CD8-positive, alpha-beta memory T cell (primary cell): ENCODE results near the gene KMT2D. TPM values are rescaled to one million over a fixed set of nuclear protein-coding genes. Genes with fewer than 3 reads are reported as not detected.

Experiments used
- CTCF ChIA-PET: fragments of 350-600 bp; sonication (Branson Sonifier 250); formaldehyde crosslinking; loops from one replicate; lab custom pipeline; 2021; ENCODE audit warnings: antibody characterized with exemption; lab: Charles Lee
- POLR2A ChIA-PET: fragments of 350-600 bp; sonication (Branson Sonifier 250); formaldehyde crosslinking; loops from one replicate; lab custom pipeline; 2021; ENCODE audit warnings: antibody characterized with exemption; lab: Charles Lee
- DNase-seq, 5 donors: peaks; one replicate each; pipeline versions ENCODE4 v3.0.0 to v3.0.0-alpha.2; 2020 to 2022; ENCODE audit warnings: mixed read lengths in 1 of 5
- H3K27ac ChIP-seq: one replicate; pipeline ENCODE4 v1.7.0; 2013; ENCODE audit warnings: low read depth, mild to moderate bottlenecking, low read length, moderate library complexity
- H3K27me3 ChIP-seq: 2 replicates; pipeline ENCODE4 v1.7.0; 2013; ENCODE audit warnings: low read length, mild to moderate bottlenecking; ENCODE audit not compliant: insufficient read depth, poor library complexity, severe bottlenecking
- H3K36me3 ChIP-seq: 2 replicates; pipeline ENCODE4 v1.7.0; 2013; ENCODE audit warnings: mild to moderate bottlenecking, low read length, moderate library complexity; ENCODE audit not compliant: insufficient read depth
- H3K4me1 ChIP-seq: 2 replicates; pipeline ENCODE4 v1.7.0; 2013; ENCODE audit warnings: mild to moderate bottlenecking, low read length, moderate library complexity; ENCODE audit not compliant: insufficient read depth
- H3K4me3 ChIP-seq: 2 replicates; pipeline ENCODE4 v1.7.0; 2013; ENCODE audit warnings: mild to moderate bottlenecking, low read length
- H3K9me3 ChIP-seq: 2 replicates; pipeline ENCODE4 v1.7.0; 2013; ENCODE audit warnings: mild to moderate bottlenecking, low read length
- H3K27ac Mint-ChIP-seq, 8 donors: one replicate each; pipeline ENCODE4 v1.8.0; 2020 to 2021; ENCODE audit warnings: mixed read lengths in 8 of 8, mild to moderate bottlenecking in 6 of 8, inconsistent platforms in 3 of 8, moderate library complexity in 3 of 8
- H3K27me3 Mint-ChIP-seq, 2 donors: one replicate each; pipeline ENCODE4 v1.8.0; 2020 to 2021; ENCODE audit warnings: mixed read lengths in 2 of 2, mild to moderate bottlenecking in 1 of 2, moderate library complexity in 1 of 2
- H3K36me3 Mint-ChIP-seq, 3 donors: one replicate each; pipeline ENCODE4 v1.8.0; 2020 to 2021; ENCODE audit warnings: mixed read lengths in 3 of 3, inconsistent platforms in 1 of 3, mild to moderate bottlenecking in 1 of 3
- H3K4me1 Mint-ChIP-seq, 3 donors: one replicate each; pipeline ENCODE4 v1.8.0; 2020 to 2021; ENCODE audit warnings: mixed read lengths in 3 of 3, inconsistent platforms in 1 of 3, mild to moderate bottlenecking in 1 of 3
- H3K4me3 Mint-ChIP-seq, 7 donors: one replicate each; pipeline ENCODE4 v1.8.0; 2020 to 2021; ENCODE audit warnings: mixed read lengths in 7 of 7, mild to moderate bottlenecking in 6 of 7, moderate library complexity in 4 of 7, inconsistent platforms in 2 of 7
- H3K9me3 Mint-ChIP-seq, 5 donors: one replicate each; pipeline ENCODE4 v1.8.0; 2020 to 2022; ENCODE audit warnings: mixed read lengths in 5 of 5, mild to moderate bottlenecking in 3 of 5, moderate library complexity in 2 of 5, inconsistent platforms in 1 of 5
- polyA plus RNA-seq: library from polyadenylated mRNA; unstranded; fragments of 300-500 nt; fragmentation: Illumina TruSeq; gene quantifications from one replicate; pipeline ENCODE4 v1.2.3, GENCODE V29; 2021
- total RNA-seq, 2 experiments: library from RNA; stranded (reverse); gene quantifications; one replicate each; pipeline ENCODE4 v1.2.3, GENCODE V29; 2021

Gene KMT2D
- total and polyA plus RNA-seq, 3 experiments from 2014 or later: 22.8 to 79.7 (median 79.4) TPM

DNA sequence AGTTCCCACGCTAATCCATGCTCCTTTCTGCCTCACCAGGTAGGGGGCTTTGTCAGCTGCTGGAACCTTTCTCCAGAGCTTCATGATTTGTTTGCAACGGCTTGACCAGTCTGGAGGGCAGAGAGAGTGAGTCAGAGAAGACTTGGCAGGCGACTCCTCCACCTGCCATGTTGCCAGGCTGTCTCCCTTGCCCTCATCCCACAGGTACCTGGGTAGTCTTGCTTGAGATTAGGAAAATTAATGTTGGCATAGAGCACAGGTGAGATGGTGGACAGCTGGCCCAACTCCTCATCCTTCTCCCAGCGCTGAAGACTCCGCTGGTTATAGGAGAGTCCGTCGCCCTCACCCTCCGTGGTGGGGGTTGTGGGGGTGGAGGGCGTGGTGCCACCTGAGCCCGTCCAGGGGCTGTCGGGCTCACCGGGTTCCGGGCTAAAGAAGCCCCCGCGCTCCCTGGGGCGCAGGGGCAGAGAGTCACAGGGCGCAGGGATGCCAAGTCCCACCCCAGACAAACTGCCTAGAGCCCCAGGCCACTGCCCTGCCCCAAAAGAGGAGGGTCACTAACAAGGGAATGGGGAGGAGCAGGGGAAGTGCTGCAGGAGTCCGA is 18.6 kb downstream of the KMT2D start:
- CTCF ChIA-PET: interaction anchor here (0.8 to 2.4 kb wide), 2 partner anchors 27 to 46 kb away, joined by 3 to 13 read pairs; partner anchors contain the start of gene RHEBL1
- Histone ChIP-seq H3K27ac (no peak overlapping the region), H3K4me3 (no peak overlapping the region), H3K27me3 (no peaks in the 10 kb centered on the region), H3K36me3 (peaks cover 72% of the 10 kb centered on the region), H3K9me3 (no peaks in the 10 kb centered on the region), H3K4me1 (no peaks in the 10 kb centered on the region)
- peaks cover 10 to 98% (median 14%) of the 10 kb centered on the region in 3 donors for H3K36me3 Mint-ChIP-seq
- DNase-seq: no peak
- peak overlapping the region in 7 of 8 donors; percentile 3 to 79 (median 54) for H3K27ac Mint-ChIP-seq
- peaks cover 8 to 16% (median 12%) of the 10 kb centered on the region in 3 donors for H3K4me1 Mint-ChIP-seq
- POLR2A ChIA-PET: no interaction called here
- no peak overlapping the region for H3K4me3 Mint-ChIP-seq
- no peaks in the 10 kb centered on the region for H3K9me3 Mint-ChIP-seq
- H3K27me3 Mint-ChIP-seq: no peaks in the 10 kb centered on the region

DNA sequence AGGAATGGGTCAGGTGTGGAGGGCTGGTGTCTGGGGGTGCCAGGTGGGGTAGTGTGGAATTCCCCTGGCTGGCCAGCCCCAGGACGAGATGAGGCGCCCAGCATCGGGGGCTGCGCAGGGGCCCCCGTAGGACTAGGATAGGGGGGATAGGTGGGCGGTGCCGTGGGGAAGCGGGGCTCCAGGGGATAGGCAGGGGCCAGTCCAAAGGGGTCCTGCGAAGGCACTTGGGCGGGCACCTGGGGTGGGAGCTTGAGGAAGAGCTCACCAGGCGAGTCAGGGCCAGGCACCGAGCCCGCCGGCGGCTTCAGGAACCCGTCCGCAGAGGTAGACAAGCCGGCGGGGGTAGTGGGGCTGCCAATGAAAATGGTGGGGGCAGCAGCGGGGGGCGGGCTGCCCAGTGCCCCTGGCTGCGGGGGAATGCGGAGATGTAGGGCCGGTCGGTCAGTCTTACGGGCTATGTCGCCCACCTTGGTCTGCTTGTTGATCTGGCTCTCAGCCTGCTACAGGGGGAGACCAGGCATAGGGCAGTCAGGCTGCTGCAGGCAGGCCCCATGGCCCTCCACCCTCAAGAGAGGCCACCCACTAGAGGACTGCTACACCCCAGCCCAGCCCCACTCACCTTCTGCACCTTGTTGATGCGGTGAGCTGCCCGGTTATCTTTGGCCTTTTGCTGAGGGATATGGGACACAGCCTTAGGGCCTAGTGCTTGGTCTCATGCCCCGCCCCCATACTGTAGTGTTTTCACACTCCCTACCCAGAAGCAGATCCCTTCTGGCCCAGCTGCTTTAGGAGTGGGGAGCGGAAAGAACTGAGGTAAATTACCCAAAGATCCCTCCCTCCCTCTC is 19.3 kb downstream of the KMT2D start:
- Mint-ChIP-seq H3K4me1 (peaks cover 10 to 16% (median 12%) of the 10 kb centered on the region in 3 donors), H3K36me3 (peaks cover 10 to 95% (median 17%) of the 10 kb centered on the region in 3 donors), H3K9me3 (no peaks in the 10 kb centered on the region), H3K27ac (peak overlapping the region in 3 of 8 donors; percentile 9 to 74 (median 17)), H3K27me3 (no peaks in the 10 kb centered on the region), H3K4me3 (no peak overlapping the region)
- ChIA-PET CTCF (interaction anchor here (0.8 to 2.6 kb wide), 2 partner anchors 28 to 44 kb away, joined by 3 to 8 read pairs; partner anchors contain the start of gene RHEBL1), POLR2A (no interaction called here)
- Histone ChIP-seq H3K4me3 (no peak overlapping the region), H3K9me3 (no peaks in the 10 kb centered on the region), H3K27me3 (no peaks in the 10 kb centered on the region), H3K27ac (no peak overlapping the region), H3K36me3 (peaks cover 74% of the 10 kb centered on the region), H3K4me1 (no peaks in the 10 kb centered on the region)
- DNase-seq: no peak

DNA sequence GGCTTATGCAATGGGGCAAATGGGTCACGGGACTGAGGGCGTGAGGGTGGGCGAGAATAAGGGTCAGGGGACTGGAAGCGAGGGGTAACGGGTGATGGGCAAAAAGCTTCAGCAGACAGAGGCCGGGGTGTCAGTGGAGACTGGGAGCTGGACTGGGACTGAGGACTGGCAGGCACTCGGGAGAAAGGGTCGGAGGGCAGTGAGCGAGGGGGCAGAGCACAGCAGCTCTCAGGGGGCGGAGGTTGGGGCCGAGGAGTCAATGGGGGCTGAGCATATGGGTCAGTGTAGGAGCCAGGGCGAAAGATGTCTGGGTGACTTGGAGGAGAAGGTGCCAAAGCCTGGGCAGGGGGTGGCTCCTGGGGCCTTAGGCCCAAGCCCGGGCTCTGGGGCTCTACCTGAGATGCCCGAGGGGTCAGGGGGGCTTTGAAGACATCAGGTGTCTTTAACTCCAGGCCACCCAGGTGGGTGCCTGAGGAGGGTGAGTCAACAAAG is 20.2 kb downstream of the KMT2D start:
- Histone ChIP-seq H3K27ac (no peak overlapping the region), H3K4me3 (no peak overlapping the region), H3K27me3 (no peaks in the 10 kb centered on the region), H3K36me3 (peaks cover 65% of the 10 kb centered on the region), H3K9me3 (no peaks in the 10 kb centered on the region), H3K4me1 (no peaks in the 10 kb centered on the region)
- ChIA-PET CTCF (interaction anchor here (0.8 to 2.6 kb wide), 3 partner anchors 9 to 58 kb away, joined by 3 to 8 read pairs (median 3); no protein-coding TSS in a partner anchor), POLR2A (no interaction called here)
- no peaks in the 10 kb centered on the region for H3K27me3 Mint-ChIP-seq
- H3K4me1 Mint-ChIP-seq: peaks cover 10 to 16% (median 16%) of the 10 kb centered on the region in 3 donors
- peaks cover 5 to 93% (median 14%) of the 10 kb centered on the region in 3 donors for H3K36me3 Mint-ChIP-seq
- DNase-seq: no peak
- H3K9me3 Mint-ChIP-seq: no peaks in the 10 kb centered on the region
- peak overlapping the region in 5 of 8 donors; percentile 17 to 84 (median 63) for H3K27ac Mint-ChIP-seq
- no peak overlapping the region for H3K4me3 Mint-ChIP-seq

DNA sequence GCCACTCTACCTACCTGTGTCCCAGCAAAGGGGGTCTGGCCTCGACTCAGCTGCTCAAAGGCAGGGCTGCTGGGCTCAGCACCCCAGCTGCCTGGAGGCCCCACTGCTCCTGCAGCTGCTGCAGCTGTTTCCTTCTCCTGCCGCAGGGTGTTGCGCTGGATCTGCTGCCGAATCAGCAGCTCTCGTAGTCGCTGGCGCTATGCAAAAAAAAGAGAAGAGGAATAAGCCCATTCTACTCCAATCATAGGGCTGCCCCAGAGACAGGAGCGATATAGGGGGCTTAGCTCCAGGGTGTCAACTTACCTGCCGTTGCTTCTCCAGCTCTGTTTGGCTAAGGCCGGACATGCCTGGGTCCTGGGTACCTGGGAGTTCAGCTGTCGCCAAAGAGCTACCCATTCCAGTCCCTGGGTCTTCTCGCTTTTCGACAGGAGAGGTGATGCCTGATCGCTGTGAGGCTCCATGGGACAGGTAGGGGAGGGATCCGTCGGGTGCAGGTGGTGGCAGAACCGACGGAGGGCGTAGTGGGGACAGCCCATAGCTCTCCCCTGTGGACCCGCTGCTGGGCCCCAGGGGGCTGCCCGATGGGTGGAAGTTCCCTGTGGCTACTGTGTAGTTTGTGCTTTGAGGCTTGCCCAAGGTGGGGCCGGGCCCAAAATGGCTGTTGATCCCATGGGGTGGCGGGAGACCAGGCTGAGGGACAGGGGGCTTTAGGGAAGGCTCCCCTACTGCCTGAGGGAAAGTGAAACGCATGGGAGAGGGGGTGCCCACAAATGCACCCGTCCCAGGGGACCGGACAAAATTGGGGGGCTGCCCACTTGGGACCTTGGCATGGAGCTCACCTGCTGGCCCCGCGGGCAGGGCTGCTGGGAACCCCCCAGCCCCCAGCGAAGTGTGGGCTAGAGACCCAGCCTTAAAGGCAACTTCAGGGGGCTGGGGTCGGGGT is 20.9 kb downstream of the KMT2D start:
- Histone ChIP-seq H3K36me3 (peaks cover 62% of the 10 kb centered on the region), H3K27ac (no peak overlapping the region), H3K9me3 (no peaks in the 10 kb centered on the region), H3K4me1 (no peaks in the 10 kb centered on the region), H3K27me3 (no peaks in the 10 kb centered on the region), H3K4me3 (no peak overlapping the region)
- no peaks in the 10 kb centered on the region for H3K27me3 Mint-ChIP-seq
- peak overlapping the region in 1 of 8 donors; percentile 90 for H3K27ac Mint-ChIP-seq
- peaks cover 9 to 16% (median 15%) of the 10 kb centered on the region in 3 donors for H3K4me1 Mint-ChIP-seq
- H3K36me3 Mint-ChIP-seq: peaks cover 5 to 94% (median 16%) of the 10 kb centered on the region in 3 donors
- DNase-seq: no peak
- ChIA-PET POLR2A (interaction anchor here (0.8 to 1.2 kb wide), 2 partner anchors 10 to 148 kb away, joined by 3 read pairs; no protein-coding TSS in a partner anchor), CTCF (interaction anchor here (0.8 to 2.6 kb wide), 5 partner anchors 8 to 59 kb away, joined by 3 to 8 read pairs (median 3); no protein-coding TSS in a partner anchor)
- H3K9me3 Mint-ChIP-seq: no peaks in the 10 kb centered on the region
- no peak overlapping the region for H3K4me3 Mint-ChIP-seq

DNA sequence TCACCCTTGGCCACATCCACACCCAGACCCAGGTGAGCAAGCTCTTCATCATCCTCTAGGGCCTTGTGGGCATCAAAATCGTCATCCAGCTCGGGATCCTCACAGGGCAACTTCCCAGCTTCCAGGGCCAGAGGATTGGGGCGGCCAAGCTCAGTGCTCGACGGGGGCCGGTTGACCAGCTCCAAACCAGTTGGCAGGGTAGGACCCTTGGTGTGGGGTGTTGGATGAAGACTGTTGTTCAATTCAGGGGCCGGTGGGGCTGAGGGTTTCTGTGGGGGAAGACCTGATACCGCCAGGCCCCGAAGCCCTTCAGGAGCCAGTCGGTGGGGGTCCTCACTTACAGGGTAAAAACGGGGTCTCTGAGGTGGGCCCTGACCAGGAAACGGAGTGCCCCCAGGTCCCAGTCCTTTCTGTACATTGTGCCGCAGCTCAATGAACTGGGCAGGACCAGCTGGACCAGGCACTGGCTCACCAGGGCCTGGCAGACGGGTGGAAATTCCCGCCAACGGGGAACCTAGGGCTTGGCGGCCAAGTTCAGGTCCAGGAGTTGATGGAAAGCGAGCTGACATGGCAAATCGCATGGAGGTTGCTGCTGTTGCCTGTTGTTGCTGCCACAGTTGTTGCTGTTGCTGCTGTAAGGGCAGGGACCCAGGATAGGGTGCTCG is 22.2 kb downstream of the KMT2D start:
- POLR2A ChIA-PET: interaction anchor here (0.6 to 1.2 kb wide), 3 partner anchors 9 to 150 kb away, joined by 3 to 4 read pairs (median 3); no protein-coding TSS in a partner anchor
- H3K36me3 ChIP-seq: peaks cover 55% of the 10 kb centered on the region
- H3K27ac ChIP-seq: no peak overlapping the region
- H3K27me3 ChIP-seq: no peaks in the 10 kb centered on the region
- H3K36me3 Mint-ChIP-seq: peaks cover 0 to 94% (median 13%) of the 10 kb centered on the region in 3 donors
- no peaks in the 10 kb centered on the region for H3K27me3 Mint-ChIP-seq
- H3K4me3 Mint-ChIP-seq: no peak overlapping the region
- H3K27ac Mint-ChIP-seq: peak overlapping the region in 4 of 8 donors; percentile 31 to 95 (median 66)
- no peaks in the 10 kb centered on the region for H3K4me1 ChIP-seq
- CTCF ChIA-PET: interaction anchor here (0.6 to 2.6 kb wide), 6 partner anchors 10 to 50 kb away, joined by 3 to 8 read pairs (median 4); no protein-coding TSS in a partner anchor
- no peak for DNase-seq
- H3K4me1 Mint-ChIP-seq: peaks cover 2 to 4% (median 2%) of the 10 kb centered on the region in 3 donors
- H3K9me3 ChIP-seq: no peaks in the 10 kb centered on the region
- no peak overlapping the region for H3K4me3 ChIP-seq
- H3K9me3 Mint-ChIP-seq: no peaks in the 10 kb centered on the region

DNA sequence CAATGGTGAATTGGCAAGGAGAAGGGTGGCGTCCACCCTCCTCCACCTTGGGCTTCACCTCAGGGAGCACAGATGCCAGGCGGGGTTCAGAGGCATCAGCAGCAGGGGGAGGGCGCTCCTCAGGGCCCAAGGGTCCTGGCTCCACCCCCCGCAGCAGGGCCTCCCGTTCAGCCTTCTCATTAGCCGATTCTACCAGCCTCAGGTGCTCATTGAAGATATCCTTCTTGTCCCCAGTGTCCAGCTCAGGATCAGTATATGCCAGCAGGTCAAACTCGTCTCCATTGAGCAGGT is 22.7 kb downstream of the KMT2D start:
- H3K4me1 Mint-ChIP-seq: peaks cover 0 to 4% (median 2%) of the 10 kb centered on the region in 3 donors

More for the DNA sequence above, 22.7 kb downstream of the KMT2D start:
- Histone ChIP-seq H3K36me3 (peaks cover 49% of the 10 kb centered on the region), H3K4me1 (no peaks in the 10 kb centered on the region), H3K4me3 (no peak overlapping the region), H3K9me3 (no peaks in the 10 kb centered on the region), H3K27ac (no peak overlapping the region), H3K27me3 (no peaks in the 10 kb centered on the region)
- Mint-ChIP-seq H3K4me3 (no peak overlapping the region), H3K36me3 (peaks cover 0 to 93% (median 10%) of the 10 kb centered on the region in 3 donors), H3K27me3 (no peaks in the 10 kb centered on the region), H3K9me3 (no peaks in the 10 kb centered on the region), H3K27ac (peak overlapping the region in 2 of 8 donors; percentile 73 to 95)
- no peak for DNase-seq
- ChIA-PET POLR2A (no interaction called here), CTCF (interaction anchor here (0.6 to 1.4 kb wide), 3 partner anchors 11 to 43 kb away, joined by 3 to 4 read pairs (median 3); no protein-coding TSS in a partner anchor)
